Lower leg skin (tissue), 3 donors: Measurements from ENCODE around the gene GRAP.
"Not testable (repeated sequence)": the region's sequence is repeated elsewhere in the genome, so short reads cannot be mapped to it uniquely, and the experiment has no call there.

Experiments used
- CTCF ChIP-seq, 3 donors: fragments of 450-650 bp; IDR thresholded peaks; one replicate each; pipeline ENCODE4 v1.5.1; 2016; ENCODE audit warnings: antibody characterized with exemption in 3 of 3, mild to moderate bottlenecking in 3 of 3, moderate library complexity in 2 of 3
- POLR2A ChIP-seq, 2 donors: fragments of 450-650 bp; IDR thresholded peaks; one replicate each; pipeline ENCODE4 v1.6.1; 2016 to 2017; ENCODE audit warnings: antibody characterized with exemption in 2 of 2, mild to moderate bottlenecking in 1 of 2, moderate library complexity in 1 of 2

GRCh38 chr17:19021011-19021621, 25.6 kb downstream of the GRAP start:
- TF ChIP-seq CTCF, POLR2A (IDR thresholded peaks at IDR 0.05): not testable (repeated sequence)
